Colonic mucosa (tissue), 4 donors: ENCODE results near the gene SLC35A4. TPM values are rescaled to one million over a fixed set of nuclear protein-coding genes. Genes with fewer than 3 reads are reported as not detected.
A peak's percentile ranks its signal among the peaks of the same experiment; 100 is the strongest.

Experiments used
- DNase-seq: peaks from one replicate; pipeline ENCODE4 v3.0.0-alpha.2; 2020
- H3K27ac ChIP-seq: fragments of 200-600 bp; one replicate; pipeline ENCODE4 v1.8.0; 2021
- H3K27me3 ChIP-seq: fragments of 200-600 bp; one replicate; pipeline ENCODE4 v1.8.0; 2021
- H3K36me3 ChIP-seq: fragments of 200-600 bp; one replicate; pipeline ENCODE4 v1.8.0; 2021
- H3K4me1 ChIP-seq: fragments of 200-600 bp; one replicate; pipeline ENCODE4 v1.8.0; 2021; ENCODE audit warnings: mild to moderate bottlenecking
- H3K4me3 ChIP-seq: fragments of 200-600 bp; one replicate; pipeline ENCODE4 v1.8.0; 2021
- H3K9ac ChIP-seq, 2 donors: one replicate each; pipeline ENCODE4 v1.7.0; 2013; ENCODE audit warnings: control low read depth in 2 of 2, low read depth in 2 of 2, low read length in 2 of 2
- H3K9me3 ChIP-seq: fragments of 200-600 bp; one replicate; pipeline ENCODE4 v1.8.0; 2021
- intact Hi-C: fragments of 100-400 bp; cut with DNase I; formaldehyde crosslinking; loops from one replicate; pipeline ENCODE4 v1.14.1; 2022
- total RNA-seq, 2 donors: library from RNA; stranded (reverse); fragmentation: NEBNext Ultra II Directional in 1 of 2; extraction: Animal tissue kit (Norgen Biotek cat#: 25700) in 1 of 2; gene quantifications; one replicate each; pipeline ENCODE4 v1.2.1, GENCODE V29; 2021
- TF ChIP-seq, protein P1 (sequence below): fragments of 200-600 bp; IDR thresholded peaks from one replicate; pipeline ENCODE4 v1.8.0; 2022; ENCODE audit warnings: antibody characterized with exemption, mild to moderate bottlenecking
- donor health status: healthy.
- donor health status: DM: no; HTN: no; CAD: no.
- donor health status: DM: no; HTN: no; CAD: no.

SLC35A4 gene, protein sequence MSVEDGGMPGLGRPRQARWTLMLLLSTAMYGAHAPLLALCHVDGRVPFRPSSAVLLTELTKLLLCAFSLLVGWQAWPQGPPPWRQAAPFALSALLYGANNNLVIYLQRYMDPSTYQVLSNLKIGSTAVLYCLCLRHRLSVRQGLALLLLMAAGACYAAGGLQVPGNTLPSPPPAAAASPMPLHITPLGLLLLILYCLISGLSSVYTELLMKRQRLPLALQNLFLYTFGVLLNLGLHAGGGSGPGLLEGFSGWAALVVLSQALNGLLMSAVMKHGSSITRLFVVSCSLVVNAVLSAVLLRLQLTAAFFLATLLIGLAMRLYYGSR
- 100 to 1,000 TPM in 1 of 2 donors, 10 to 100 TPM in 1; 78.1 to 129 TPM for total RNA-seq

GRCh38 chr5:140564196-140565023, at the start of gene SLC35A4, which contains the start of gene APBB3:
Gene SLC35A4, plus strand, starts transcription at chr5:140564828. Its CDS starts 2,342 bp downstream, at chr5:140567170.
Gene APBB3, minus strand, starts transcription at chr5:140564598. Its CDS starts 353 bp downstream, at chr5:140564245.
- peak within 1 kb of the TSS; percentile 72 for H3K4me3 ChIP-seq
- H3K36me3 ChIP-seq = peaks cover 8% of the 10 kb centered on the region

GRCh38 chr5:140524003-140524402, 40.6 kb upstream of the SLC35A4 start:
- no peaks in the 10 kb centered on the region for H3K9me3 ChIP-seq
- H3K27me3 ChIP-seq = no peaks in the 10 kb centered on the region
- intact Hi-C loops = no loop called here
- H3K27ac ChIP-seq = no peak overlapping the region
- TF ChIP-seq, protein P1, sequence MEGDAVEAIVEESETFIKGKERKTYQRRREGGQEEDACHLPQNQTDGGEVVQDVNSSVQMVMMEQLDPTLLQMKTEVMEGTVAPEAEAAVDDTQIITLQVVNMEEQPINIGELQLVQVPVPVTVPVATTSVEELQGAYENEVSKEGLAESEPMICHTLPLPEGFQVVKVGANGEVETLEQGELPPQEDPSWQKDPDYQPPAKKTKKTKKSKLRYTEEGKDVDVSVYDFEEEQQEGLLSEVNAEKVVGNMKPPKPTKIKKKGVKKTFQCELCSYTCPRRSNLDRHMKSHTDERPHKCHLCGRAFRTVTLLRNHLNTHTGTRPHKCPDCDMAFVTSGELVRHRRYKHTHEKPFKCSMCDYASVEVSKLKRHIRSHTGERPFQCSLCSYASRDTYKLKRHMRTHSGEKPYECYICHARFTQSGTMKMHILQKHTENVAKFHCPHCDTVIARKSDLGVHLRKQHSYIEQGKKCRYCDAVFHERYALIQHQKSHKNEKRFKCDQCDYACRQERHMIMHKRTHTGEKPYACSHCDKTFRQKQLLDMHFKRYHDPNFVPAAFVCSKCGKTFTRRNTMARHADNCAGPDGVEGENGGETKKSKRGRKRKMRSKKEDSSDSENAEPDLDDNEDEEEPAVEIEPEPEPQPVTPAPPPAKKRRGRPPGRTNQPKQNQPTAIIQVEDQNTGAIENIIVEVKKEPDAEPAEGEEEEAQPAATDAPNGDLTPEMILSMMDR = no peak
- no peak overlapping the region for H3K4me3 ChIP-seq
- peaks cover 24% of the 10 kb centered on the region for H3K36me3 ChIP-seq
- DNase-seq = no peak
- H3K4me1 ChIP-seq = no peaks in the 10 kb centered on the region
- no peak overlapping the region for H3K9ac ChIP-seq

More at GRCh38 chr5:140564196-140565023, at the start of gene SLC35A4, which contains the start of gene APBB3:
- H3K4me1 ChIP-seq = peaks cover 13% of the 10 kb centered on the region
- intact Hi-C loops = loop anchor here (2.0 to 5.0 kb wide), 2 partner anchors 68 to 76 kb away; partner anchors contain the start of gene CD14
- H3K27me3 ChIP-seq = no peaks in the 10 kb centered on the region
- peak within 1 kb of the TSS; percentile 90 for H3K27ac ChIP-seq
- H3K9ac ChIP-seq = peak within 1 kb of the TSS; percentile 90 to 93
- peak; percentile 97 for DNase-seq
- H3K9me3 ChIP-seq = no peaks in the 10 kb centered on the region
- TF ChIP-seq, protein P1 = no peak

DNA sequence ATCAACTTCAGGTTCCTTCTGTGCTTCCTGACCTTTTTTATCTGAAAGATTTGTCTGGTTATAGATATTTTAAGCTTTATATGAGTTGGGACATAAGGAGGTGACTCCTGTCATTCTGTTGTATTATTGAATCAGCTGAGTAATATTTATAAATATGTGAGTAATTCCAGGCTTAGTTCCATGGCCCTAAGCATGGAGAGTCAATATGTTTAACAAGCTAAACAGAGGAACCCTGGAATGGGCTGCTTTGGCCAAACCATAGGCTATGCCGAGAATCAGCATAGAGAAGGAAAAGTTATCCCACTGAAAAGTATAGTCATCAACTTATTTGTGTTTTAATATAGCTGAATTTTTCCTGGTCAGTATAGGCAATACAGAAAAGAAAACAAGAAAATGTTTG, 24.4 kb upstream of the SLC35A4 start:
- no peak overlapping the region for H3K4me3 ChIP-seq
- intact Hi-C loops = loop anchor here (10.0 kb wide), 2 partner anchors 165 kb away; partner anchors contain the start of gene ZMAT2
- H3K27ac ChIP-seq = no peak overlapping the region
- H3K36me3 ChIP-seq = peaks cover 15% of the 10 kb centered on the region
- no peaks in the 10 kb centered on the region for H3K27me3 ChIP-seq
- H3K9me3 ChIP-seq = no peaks in the 10 kb centered on the region
- TF ChIP-seq, protein P1 = no peak
- no peaks in the 10 kb centered on the region for H3K4me1 ChIP-seq
- DNase-seq = no peak
- no peak overlapping the region for H3K9ac ChIP-seq

GRCh38 chr5:140542972-140543371, 21.7 kb upstream of the SLC35A4 start:
- peaks cover 11% of the 10 kb centered on the region for H3K36me3 ChIP-seq
- H3K4me3 ChIP-seq = no peak overlapping the region
- DNase-seq = no peak
- H3K27me3 ChIP-seq = no peaks in the 10 kb centered on the region
- intact Hi-C loops = loop anchor here (10.0 kb wide), 2 partner anchors 162 to 168 kb away; partner anchors contain the start of gene ZMAT2
- H3K9me3 ChIP-seq = no peaks in the 10 kb centered on the region
- TF ChIP-seq, protein P1 = no peak
- H3K4me1 ChIP-seq = peaks cover 6% of the 10 kb centered on the region
- no peak overlapping the region for H3K9ac ChIP-seq
- no peak overlapping the region for H3K27ac ChIP-seq

GRCh38 chr5:140544986-140545385, 19.6 kb upstream of the SLC35A4 start:
- no peak overlapping the region for H3K4me3 ChIP-seq
- no peak for DNase-seq
- peaks cover 9% of the 10 kb centered on the region for H3K36me3 ChIP-seq
- H3K27ac ChIP-seq = no peak overlapping the region
- H3K9me3 ChIP-seq = no peaks in the 10 kb centered on the region
- H3K27me3 ChIP-seq = no peaks in the 10 kb centered on the region
- intact Hi-C loops = loop anchor here (10.0 kb wide), 2 partner anchors 160 to 170 kb away; partner anchors contain the start of gene ZMAT2
- H3K4me1 ChIP-seq = peaks cover 22% of the 10 kb centered on the region
- no peak overlapping the region for H3K9ac ChIP-seq
- TF ChIP-seq, protein P1 = no peak
